Astrocyte (in vitro differentiated cells and primary cell): Measurements from ENCODE around the gene CLEC3B.

Experiments
- EZH2 ChIP-seq: IDR thresholded peaks from 2 replicates; pipeline ENCODE4 v1.6.1; 2012; ENCODE audit warnings: mild to moderate bottlenecking, low read length, inconsistent platforms; ENCODE audit not compliant: insufficient read depth
- TF ChIP-seq, protein P1 (sequence below): IDR thresholded peaks from 2 replicates; pipeline ENCODE4 v1.5.1; 2011; ENCODE audit warnings: low read depth, mild to moderate bottlenecking, inconsistent platforms, low read length, moderate library complexity; ENCODE audit not compliant: insufficient read depth

DNA sequence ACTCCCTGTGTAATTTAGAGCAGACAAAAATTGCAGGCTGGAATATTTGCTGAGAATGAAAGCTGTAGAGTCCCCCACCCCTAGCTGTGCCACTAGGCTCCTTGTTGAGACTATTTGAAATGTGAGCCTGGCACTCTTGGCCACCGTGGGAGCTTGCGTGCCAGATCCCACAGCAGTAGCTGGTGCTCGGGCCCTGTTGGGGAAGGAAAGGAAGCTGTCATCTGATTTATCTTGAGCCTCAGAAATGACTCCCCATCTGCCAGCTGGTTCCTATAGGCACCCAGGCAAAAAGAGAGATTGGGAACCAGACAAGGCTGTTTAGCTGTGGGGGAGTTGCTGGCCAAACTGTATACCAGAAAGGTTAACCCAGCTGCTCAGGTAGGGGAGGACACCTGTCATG lies 23.4 kb upstream of the CLEC3B start:
- TF ChIP-seq, protein P1, sequence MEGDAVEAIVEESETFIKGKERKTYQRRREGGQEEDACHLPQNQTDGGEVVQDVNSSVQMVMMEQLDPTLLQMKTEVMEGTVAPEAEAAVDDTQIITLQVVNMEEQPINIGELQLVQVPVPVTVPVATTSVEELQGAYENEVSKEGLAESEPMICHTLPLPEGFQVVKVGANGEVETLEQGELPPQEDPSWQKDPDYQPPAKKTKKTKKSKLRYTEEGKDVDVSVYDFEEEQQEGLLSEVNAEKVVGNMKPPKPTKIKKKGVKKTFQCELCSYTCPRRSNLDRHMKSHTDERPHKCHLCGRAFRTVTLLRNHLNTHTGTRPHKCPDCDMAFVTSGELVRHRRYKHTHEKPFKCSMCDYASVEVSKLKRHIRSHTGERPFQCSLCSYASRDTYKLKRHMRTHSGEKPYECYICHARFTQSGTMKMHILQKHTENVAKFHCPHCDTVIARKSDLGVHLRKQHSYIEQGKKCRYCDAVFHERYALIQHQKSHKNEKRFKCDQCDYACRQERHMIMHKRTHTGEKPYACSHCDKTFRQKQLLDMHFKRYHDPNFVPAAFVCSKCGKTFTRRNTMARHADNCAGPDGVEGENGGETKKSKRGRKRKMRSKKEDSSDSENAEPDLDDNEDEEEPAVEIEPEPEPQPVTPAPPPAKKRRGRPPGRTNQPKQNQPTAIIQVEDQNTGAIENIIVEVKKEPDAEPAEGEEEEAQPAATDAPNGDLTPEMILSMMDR = no peak
- TF ChIP-seq EZH2 = no peak
